Endodermal cell (in vitro differentiated cells): ENCODE results near the gene COA5. TPM values are rescaled to one million over a fixed set of nuclear protein-coding genes. Genes with fewer than 3 reads are reported as not detected.

Experiments used
- DNase-seq: peaks from one replicate; pipeline ENCODE4 v3.0.0-alpha.2; 2017
- H3K27ac ChIP-seq: 2 replicates; pipeline ENCODE4 v1.5.1; 2013; ENCODE audit warnings: mild to moderate bottlenecking, low read depth, low read length, moderate library complexity
- H3K27me3 ChIP-seq: 2 replicates; pipeline ENCODE4 v1.6.1; 2013; ENCODE audit warnings: mild to moderate bottlenecking, low read length, moderate library complexity; ENCODE audit not compliant: insufficient read depth, control insufficient read depth, poor library complexity, severe bottlenecking
- H3K36me3 ChIP-seq: 2 replicates; pipeline ENCODE4 v1.7.0; 2013; ENCODE audit warnings: mild to moderate bottlenecking, low read length, moderate library complexity; ENCODE audit not compliant: control insufficient read depth, insufficient read depth
- H3K4me1 ChIP-seq: one replicate; pipeline ENCODE4 v1.7.0; 2013; ENCODE audit warnings: low read length; ENCODE audit not compliant: control insufficient read depth, insufficient read depth
- H3K4me3 ChIP-seq: 2 replicates; pipeline ENCODE4 v1.5.1; 2013; ENCODE audit warnings: mild to moderate bottlenecking, low read length, moderate library complexity
- H3K9ac ChIP-seq: 2 replicates; pipeline ENCODE4 v1.6.1; 2013; ENCODE audit warnings: mild to moderate bottlenecking, low read length, moderate library complexity; ENCODE audit not compliant: poor library complexity, severe bottlenecking; ENCODE audit errors: extremely low read depth
- H3K9me3 ChIP-seq: 2 replicates; pipeline ENCODE4 v1.6.1; 2013; ENCODE audit warnings: mild to moderate bottlenecking, low read length, moderate library complexity; ENCODE audit not compliant: control insufficient read depth
- H3K27ac Mint-ChIP-seq: 2 replicates; pipeline ENCODE4 v1.8.0; 2020; ENCODE audit warnings: mixed read lengths
- H3K27me3 Mint-ChIP-seq: 2 replicates; pipeline ENCODE4 v1.8.0; 2021; ENCODE audit warnings: mild to moderate bottlenecking, mixed read lengths; ENCODE audit not compliant: insufficient read depth
- H3K36me3 Mint-ChIP-seq: 2 replicates; pipeline ENCODE4 v1.8.0; 2020; ENCODE audit warnings: low read depth, mixed read lengths
- H3K4me1 Mint-ChIP-seq: 2 replicates; pipeline ENCODE4 v1.8.0; 2020; ENCODE audit warnings: mixed read lengths
- H3K4me3 Mint-ChIP-seq: 2 replicates; pipeline ENCODE4 v1.8.0; 2020; ENCODE audit warnings: mild to moderate bottlenecking, moderate library complexity, mixed read lengths
- H3K9me3 Mint-ChIP-seq: 2 replicates; pipeline ENCODE4 v1.8.0; 2020; ENCODE audit warnings: mild to moderate bottlenecking, mixed read lengths
- CTCF ChIP-seq: fragments of 200-600 bp; sonication (generic); conservative IDR thresholded peaks from 2 replicates; pipeline ENCODE4 v1.5.0; 2021; ENCODE audit warnings: antibody characterized with exemption, mild to moderate bottlenecking
- WGBS, 2 experiments: methylation state at CpG; one replicate each; pipeline versions ENCODE4 v1.1.5 to v1.1.7; 2013; ENCODE audit warnings: missing lambda C conversion rate in 2 of 2, mixed read lengths in 1 of 2; ENCODE audit not compliant: insufficient coverage in 1 of 2, insufficient read length in 1 of 2; 5-methylcytosine and 5-hydroxymethylcytosine counted together
- total RNA-seq, 2 donors: library from RNA; stranded (reverse); fragmentation: NEBNext Ultra II Directional in 1 of 2; extraction: Animal tissue kit (Norgen Biotek cat#: 25700) in 1 of 2; gene quantifications; 2 replicates in 1 of 2; 3 replicates in 1 of 2; pipeline ENCODE4 v1.2.1, GENCODE V29; 2021

The COA5 gene
- total RNA-seq, 2 donors from 2014 or later = 34.1 to 44.9 TPM

- no peaks in the 10 kb centered on the region for H3K27me3 ChIP-seq
- peaks cover 72% of the 10 kb centered on the region for H3K36me3 ChIP-seq
- peak; percentile 62 for TF ChIP-seq CTCF
- H3K4me3 ChIP-seq = no peak overlapping the region
- no peaks in the 10 kb centered on the region for H3K27me3 Mint-ChIP-seq
- H3K27ac ChIP-seq = no peak overlapping the region
- H3K36me3 Mint-ChIP-seq = peaks cover 65% of the 10 kb centered on the region
- DNase-seq = peak; percentile 67
- peaks cover 8% of the 10 kb centered on the region for H3K4me1 ChIP-seq
- H3K4me1 Mint-ChIP-seq = peaks cover 35% of the 10 kb centered on the region
- H3K27ac Mint-ChIP-seq = peak overlapping the region; percentile 4
- no peaks in the 10 kb centered on the region for H3K9me3 ChIP-seq
- H3K9ac ChIP-seq = no peak overlapping the region
- WGBS, 2 experiments = 94 to 96% methylated on average over 5 of the region's 5 CpGs
- no peak overlapping the region for H3K4me3 Mint-ChIP-seq
- H3K9me3 Mint-ChIP-seq = no peaks in the 10 kb centered on the region
Measured at GRCh38 chr2:98615481-98615880, 7.2 kb upstream of the COA5 start.

DNA sequence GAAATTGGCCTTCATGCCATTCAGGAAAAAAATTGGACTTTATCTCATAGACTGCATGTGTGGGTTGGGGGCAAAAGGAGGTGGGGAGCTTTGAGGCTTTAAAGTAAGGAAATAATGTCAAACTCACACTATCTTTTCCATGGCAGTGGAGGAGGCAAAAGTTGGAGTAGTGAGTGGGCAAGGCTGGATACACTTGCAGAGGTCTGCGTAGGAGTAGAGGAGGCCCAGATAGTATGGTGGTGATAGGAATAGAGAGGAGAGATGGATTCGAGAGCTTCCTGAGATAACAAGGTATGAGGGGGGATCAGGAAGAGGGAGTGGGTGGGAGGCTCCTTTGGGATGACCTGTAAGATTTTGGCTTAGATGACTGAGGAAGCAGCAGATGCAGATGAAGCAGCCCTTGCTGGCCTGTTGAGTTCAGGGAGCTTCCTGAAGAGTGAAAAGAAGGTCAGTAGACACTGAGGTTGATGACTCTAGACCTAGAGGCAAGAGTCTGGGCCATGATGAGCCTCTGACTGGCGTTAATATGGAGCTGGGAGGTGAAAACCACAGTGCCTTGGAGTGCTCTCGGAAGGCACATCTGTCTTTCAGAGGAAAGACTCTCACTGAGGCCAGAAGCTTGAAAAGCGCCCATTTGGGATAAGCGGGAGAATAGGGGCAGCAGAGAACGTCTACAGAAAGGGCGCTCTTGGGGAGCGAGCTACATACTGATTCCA, 5.9 kb upstream of the COA5 start:
- no peaks in the 10 kb centered on the region for H3K27me3 Mint-ChIP-seq
- no peaks in the 10 kb centered on the region for H3K27me3 ChIP-seq
- H3K36me3 Mint-ChIP-seq = peaks cover 67% of the 10 kb centered on the region
- WGBS, 2 experiments = 89 to 96% methylated on average over 8 to 9 of the region's 9 CpGs
- no peak for DNase-seq
- H3K27ac ChIP-seq = no peak overlapping the region
- no peak overlapping the region for H3K4me3 ChIP-seq
- H3K4me1 Mint-ChIP-seq = peaks cover 43% of the 10 kb centered on the region
- no peak overlapping the region for H3K9ac ChIP-seq
- H3K27ac Mint-ChIP-seq = peak overlapping the region; percentile 24
- H3K4me3 Mint-ChIP-seq = no peak overlapping the region
- no peak for TF ChIP-seq CTCF
- H3K4me1 ChIP-seq = peaks cover 8% of the 10 kb centered on the region
- peaks cover 82% of the 10 kb centered on the region for H3K36me3 ChIP-seq
- H3K9me3 ChIP-seq = no peaks in the 10 kb centered on the region
- H3K9me3 Mint-ChIP-seq = no peaks in the 10 kb centered on the region

- peak overlapping the region; percentile 86 for H3K27ac ChIP-seq
- H3K4me1 Mint-ChIP-seq = peaks cover 70% of the 10 kb centered on the region
Measured at GRCh38 chr2:98608962-98609604, 771 bp upstream of the COA5 start.

More at GRCh38 chr2:98608962-98609604, 771 bp upstream of the COA5 start:
- Histone ChIP-seq H3K9me3 (no peaks in the 10 kb centered on the region), H3K4me3 (peak overlapping the region; percentile 91), H3K36me3 (peaks cover 37% of the 10 kb centered on the region), H3K4me1 (peaks cover 8% of the 10 kb centered on the region), H3K9ac (peak overlapping the region; percentile 95), H3K27me3 (no peaks in the 10 kb centered on the region)
- DNase-seq = peak; percentile 59
- no peak for TF ChIP-seq CTCF
- Mint-ChIP-seq H3K27me3 (no peaks in the 10 kb centered on the region), H3K27ac (peak overlapping the region; percentile 88), H3K9me3 (no peaks in the 10 kb centered on the region), H3K36me3 (peaks cover 32% of the 10 kb centered on the region), H3K4me3 (peak overlapping the region; percentile 71)
- 4 to 9% methylated on average over 17 to 29 of the region's 29 CpGs for WGBS, 2 experiments
